Endodermal cell (in vitro differentiated cells): ENCODE data around the gene SCUBE3. TPM values are rescaled to one million over a fixed set of nuclear protein-coding genes. Genes with fewer than 3 reads are reported as not detected.

Source experiments
- DNase-seq: peaks from one replicate; pipeline ENCODE4 v3.0.0-alpha.2; 2017
- H3K27ac ChIP-seq: 2 replicates; pipeline ENCODE4 v1.5.1; 2013; ENCODE audit warnings: mild to moderate bottlenecking, low read depth, low read length, moderate library complexity
- H3K27me3 ChIP-seq: 2 replicates; pipeline ENCODE4 v1.6.1; 2013; ENCODE audit warnings: mild to moderate bottlenecking, low read length, moderate library complexity; ENCODE audit not compliant: insufficient read depth, control insufficient read depth, poor library complexity, severe bottlenecking
- H3K36me3 ChIP-seq: 2 replicates; pipeline ENCODE4 v1.7.0; 2013; ENCODE audit warnings: mild to moderate bottlenecking, low read length, moderate library complexity; ENCODE audit not compliant: control insufficient read depth, insufficient read depth
- H3K4me1 ChIP-seq: one replicate; pipeline ENCODE4 v1.7.0; 2013; ENCODE audit warnings: low read length; ENCODE audit not compliant: control insufficient read depth, insufficient read depth
- H3K4me3 ChIP-seq: 2 replicates; pipeline ENCODE4 v1.5.1; 2013; ENCODE audit warnings: mild to moderate bottlenecking, low read length, moderate library complexity
- H3K9ac ChIP-seq: 2 replicates; pipeline ENCODE4 v1.6.1; 2013; ENCODE audit warnings: mild to moderate bottlenecking, low read length, moderate library complexity; ENCODE audit not compliant: poor library complexity, severe bottlenecking; ENCODE audit errors: extremely low read depth
- H3K9me3 ChIP-seq: 2 replicates; pipeline ENCODE4 v1.6.1; 2013; ENCODE audit warnings: mild to moderate bottlenecking, low read length, moderate library complexity; ENCODE audit not compliant: control insufficient read depth
- H3K27ac Mint-ChIP-seq: 2 replicates; pipeline ENCODE4 v1.8.0; 2020; ENCODE audit warnings: mixed read lengths
- H3K27me3 Mint-ChIP-seq: 2 replicates; pipeline ENCODE4 v1.8.0; 2021; ENCODE audit warnings: mild to moderate bottlenecking, mixed read lengths; ENCODE audit not compliant: insufficient read depth
- H3K36me3 Mint-ChIP-seq: 2 replicates; pipeline ENCODE4 v1.8.0; 2020; ENCODE audit warnings: low read depth, mixed read lengths
- H3K4me1 Mint-ChIP-seq: 2 replicates; pipeline ENCODE4 v1.8.0; 2020; ENCODE audit warnings: mixed read lengths
- H3K4me3 Mint-ChIP-seq: 2 replicates; pipeline ENCODE4 v1.8.0; 2020; ENCODE audit warnings: mild to moderate bottlenecking, moderate library complexity, mixed read lengths
- H3K9me3 Mint-ChIP-seq: 2 replicates; pipeline ENCODE4 v1.8.0; 2020; ENCODE audit warnings: mild to moderate bottlenecking, mixed read lengths
- WGBS, 2 experiments: methylation state at CpG; one replicate each; pipeline versions ENCODE4 v1.1.5 to v1.1.7; 2013; ENCODE audit warnings: missing lambda C conversion rate in 2 of 2, mixed read lengths in 1 of 2; ENCODE audit not compliant: insufficient coverage in 1 of 2, insufficient read length in 1 of 2; 5-methylcytosine and 5-hydroxymethylcytosine counted together
- total RNA-seq, 2 donors: library from RNA; stranded (reverse); fragmentation: NEBNext Ultra II Directional in 1 of 2; extraction: Animal tissue kit (Norgen Biotek cat#: 25700) in 1 of 2; gene quantifications; 2 replicates in 1 of 2; 3 replicates in 1 of 2; pipeline ENCODE4 v1.2.1, GENCODE V29; 2021
- TF ChIP-seq, protein P1 (sequence below): fragments of 200-600 bp; sonication (generic); conservative IDR thresholded peaks from 2 replicates; pipeline ENCODE4 v1.5.0; 2021; ENCODE audit warnings: antibody characterized with exemption, mild to moderate bottlenecking

Gene SCUBE3
- total RNA-seq, 2 donors from 2014 or later: 0.27 to 0.86 TPM

DNA sequence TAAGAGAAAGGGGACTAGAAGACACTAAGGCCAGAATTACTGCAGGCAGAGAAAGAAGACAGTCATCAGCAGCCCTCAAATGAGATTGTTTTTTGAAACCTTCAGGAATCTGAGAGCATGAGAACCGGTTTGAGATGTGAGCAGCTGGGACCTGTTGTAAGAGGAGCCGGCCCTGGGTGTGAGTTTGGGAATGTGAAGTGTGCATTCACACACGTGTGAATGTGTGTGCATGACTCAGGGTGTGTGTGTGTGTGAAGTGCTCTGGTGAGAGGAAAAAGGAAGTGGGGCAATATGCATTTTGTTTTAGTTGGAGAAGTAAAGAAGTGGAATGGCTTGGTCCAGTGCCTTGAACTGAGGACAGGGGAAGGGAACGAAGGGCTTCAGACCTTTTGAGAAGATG is 4.3 kb downstream of the SCUBE3 start:
- no peak overlapping the region for H3K4me3 Mint-ChIP-seq
- TF ChIP-seq, protein P1, sequence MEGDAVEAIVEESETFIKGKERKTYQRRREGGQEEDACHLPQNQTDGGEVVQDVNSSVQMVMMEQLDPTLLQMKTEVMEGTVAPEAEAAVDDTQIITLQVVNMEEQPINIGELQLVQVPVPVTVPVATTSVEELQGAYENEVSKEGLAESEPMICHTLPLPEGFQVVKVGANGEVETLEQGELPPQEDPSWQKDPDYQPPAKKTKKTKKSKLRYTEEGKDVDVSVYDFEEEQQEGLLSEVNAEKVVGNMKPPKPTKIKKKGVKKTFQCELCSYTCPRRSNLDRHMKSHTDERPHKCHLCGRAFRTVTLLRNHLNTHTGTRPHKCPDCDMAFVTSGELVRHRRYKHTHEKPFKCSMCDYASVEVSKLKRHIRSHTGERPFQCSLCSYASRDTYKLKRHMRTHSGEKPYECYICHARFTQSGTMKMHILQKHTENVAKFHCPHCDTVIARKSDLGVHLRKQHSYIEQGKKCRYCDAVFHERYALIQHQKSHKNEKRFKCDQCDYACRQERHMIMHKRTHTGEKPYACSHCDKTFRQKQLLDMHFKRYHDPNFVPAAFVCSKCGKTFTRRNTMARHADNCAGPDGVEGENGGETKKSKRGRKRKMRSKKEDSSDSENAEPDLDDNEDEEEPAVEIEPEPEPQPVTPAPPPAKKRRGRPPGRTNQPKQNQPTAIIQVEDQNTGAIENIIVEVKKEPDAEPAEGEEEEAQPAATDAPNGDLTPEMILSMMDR: no peak
- Histone ChIP-seq H3K9ac (no peak overlapping the region), H3K27ac (peak overlapping the region; percentile 21), H3K4me1 (peaks cover 20% of the 10 kb centered on the region), H3K36me3 (no peaks in the 10 kb centered on the region), H3K27me3 (peaks cover 39% of the 10 kb centered on the region), H3K4me3 (no peak overlapping the region), H3K9me3 (no peaks in the 10 kb centered on the region)
- no peaks in the 10 kb centered on the region for H3K9me3 Mint-ChIP-seq
- no peaks in the 10 kb centered on the region for H3K36me3 Mint-ChIP-seq
- peaks cover 36% of the 10 kb centered on the region for H3K4me1 Mint-ChIP-seq
- H3K27ac Mint-ChIP-seq: no peak overlapping the region
- WGBS, 2 experiments: 47 to 72% methylated on average over 4 of the region's 4 CpGs
- H3K27me3 Mint-ChIP-seq: peaks cover 82% of the 10 kb centered on the region
- DNase-seq: no peak

DNA sequence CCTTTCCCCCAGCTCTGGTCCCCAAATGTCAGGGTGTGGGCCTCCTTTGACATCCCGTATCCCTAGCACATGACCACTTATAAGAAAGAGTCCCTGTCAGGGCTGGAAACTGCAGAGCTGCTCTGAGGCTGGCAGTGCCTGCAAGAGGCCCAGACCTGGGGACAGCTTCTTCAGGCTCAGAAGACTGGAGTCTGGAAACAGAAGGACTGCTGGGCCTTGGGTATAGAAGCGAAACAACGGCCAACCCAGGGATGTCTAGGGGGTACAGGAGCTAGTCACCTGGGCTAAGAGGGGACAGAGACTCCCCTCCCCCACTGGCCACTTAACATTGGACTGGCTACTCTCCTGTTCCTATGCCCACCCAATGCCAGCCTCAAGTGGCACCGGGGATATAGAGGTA is 4.7 kb downstream of the SCUBE3 start:
- H3K27ac Mint-ChIP-seq: no peak overlapping the region
- TF ChIP-seq, protein P1: no peak
- Histone ChIP-seq H3K27ac (no peak overlapping the region), H3K4me1 (peaks cover 20% of the 10 kb centered on the region), H3K36me3 (no peaks in the 10 kb centered on the region), H3K9ac (no peak overlapping the region), H3K4me3 (no peak overlapping the region), H3K27me3 (peaks cover 35% of the 10 kb centered on the region), H3K9me3 (no peaks in the 10 kb centered on the region)
- no peak overlapping the region for H3K4me3 Mint-ChIP-seq
- WGBS, 2 experiments: 88 to 97% methylated on average over 4 of the region's 4 CpGs
- H3K4me1 Mint-ChIP-seq: peaks cover 33% of the 10 kb centered on the region
- H3K9me3 Mint-ChIP-seq: no peaks in the 10 kb centered on the region
- peaks cover 78% of the 10 kb centered on the region for H3K27me3 Mint-ChIP-seq
- DNase-seq: no peak
- H3K36me3 Mint-ChIP-seq: no peaks in the 10 kb centered on the region

DNA sequence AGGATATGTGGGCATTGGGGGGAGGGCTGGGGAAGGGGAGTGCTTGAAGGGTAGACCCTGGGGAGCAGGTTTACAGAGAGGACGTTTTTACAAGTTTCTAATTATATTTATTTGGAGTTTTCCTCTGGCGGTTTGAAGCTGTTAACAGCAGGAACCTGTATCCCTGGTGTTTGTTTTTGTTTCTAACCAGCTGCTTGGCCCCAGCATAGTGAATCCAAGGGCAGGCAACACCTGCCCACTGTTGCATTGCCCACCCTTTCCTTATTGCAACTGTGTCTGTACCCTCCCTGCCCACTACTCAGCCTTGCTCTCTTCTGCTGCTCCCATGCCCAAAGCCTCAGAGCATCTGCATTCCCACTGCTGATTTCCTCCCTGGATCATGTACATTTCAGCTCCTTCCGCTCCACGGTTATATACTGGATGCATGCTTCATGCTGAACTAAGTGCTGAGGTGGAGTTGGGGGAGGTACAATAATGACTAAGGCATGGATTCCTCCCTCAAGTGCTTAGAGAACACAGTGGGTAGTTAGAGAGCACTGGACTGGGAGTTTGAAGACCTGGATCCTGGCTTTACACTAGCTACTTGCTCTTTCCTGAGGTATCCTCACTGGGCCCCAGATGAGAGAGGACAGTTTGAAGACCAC is 6.0 kb downstream of the SCUBE3 start:
- H3K9ac ChIP-seq: no peak overlapping the region
- Mint-ChIP-seq H3K27me3 (peaks cover 76% of the 10 kb centered on the region), H3K4me1 (peaks cover 30% of the 10 kb centered on the region), H3K36me3 (no peaks in the 10 kb centered on the region), H3K27ac (no peak overlapping the region), H3K4me3 (no peak overlapping the region), H3K9me3 (no peaks in the 10 kb centered on the region)
- H3K27me3 ChIP-seq: peaks cover 26% of the 10 kb centered on the region
- no peak overlapping the region for H3K4me3 ChIP-seq
- DNase-seq: no peak
- H3K4me1 ChIP-seq: peaks cover 16% of the 10 kb centered on the region
- TF ChIP-seq, protein P1: no peak
- no peaks in the 10 kb centered on the region for H3K9me3 ChIP-seq
- H3K27ac ChIP-seq: no peak overlapping the region
- no peaks in the 10 kb centered on the region for H3K36me3 ChIP-seq
- WGBS, 2 experiments: 78 to 92% methylated on average over 2 to 4 of the region's 4 CpGs
